GM08714 (cell line): ENCODE measurements around the gene DSCAM.
"Not testable (repeated sequence)": the region's sequence is repeated elsewhere in the genome, so short reads cannot be mapped to it uniquely, and the experiment has no call there.

Experiments used
- H3K4me3 ChIP-seq: fragments of 200-500 bp; sonication (Bioruptor generic); 2 replicates; pipeline ENCODE4 v1.5.1; 2014; ENCODE audit warnings: mild to moderate bottlenecking, low read length, inconsistent platforms
- ZNF274 ChIP-seq: IDR thresholded peaks from 2 replicates; pipeline ENCODE4 v1.6.1; 2012; ENCODE audit warnings: mild to moderate bottlenecking, low read depth, low read length

The DSCAM gene

GRCh38 chr21:40187244-40187643 lies 659.7 kb downstream of the DSCAM start:
- no peak overlapping the region for H3K4me3 ChIP-seq
- TF ChIP-seq ZNF274, result no peak

- no peak for TF ChIP-seq ZNF274
- H3K4me3 ChIP-seq, result no peak overlapping the region
These were observed 660.9 kb downstream of the DSCAM start for GRCh38 chr21:40186045-40186444.

GRCh38 chr21:40185208-40185607 lies 661.8 kb downstream of the DSCAM start:
- no peak overlapping the region for H3K4me3 ChIP-seq
- TF ChIP-seq ZNF274, result no peak

GRCh38 chr21:40182491-40182890 lies 664.5 kb downstream of the DSCAM start:
- not testable (repeated sequence) for H3K4me3 ChIP-seq

GRCh38 chr21:40179166-40179565 lies 667.8 kb downstream of the DSCAM start:
- no peak overlapping the region for H3K4me3 ChIP-seq
- no peak for TF ChIP-seq ZNF274

GRCh38 chr21:40178726-40179125 lies 668.2 kb downstream of the DSCAM start:
- TF ChIP-seq ZNF274, result no peak
- H3K4me3 ChIP-seq, result no peak overlapping the region

GRCh38 chr21:40177979-40178378 lies 669.0 kb downstream of the DSCAM start:
- no peak overlapping the region for H3K4me3 ChIP-seq
- no peak for TF ChIP-seq ZNF274

GRCh38 chr21:40176724-40177123 lies 670.2 kb downstream of the DSCAM start:
- H3K4me3 ChIP-seq, result no peak overlapping the region
- no peak for TF ChIP-seq ZNF274

- H3K4me3 ChIP-seq, result no peak overlapping the region
- no peak for TF ChIP-seq ZNF274
These were observed 673.1 kb downstream of the DSCAM start for GRCh38 chr21:40173816-40174215.

- TF ChIP-seq ZNF274, result no peak
- no peak overlapping the region for H3K4me3 ChIP-seq
These were observed 677.0 kb downstream of the DSCAM start for GRCh38 chr21:40169971-40170370.

GRCh38 chr21:40166291-40166843 lies 680.6 kb downstream of the DSCAM start:
- no peak overlapping the region for H3K4me3 ChIP-seq
- TF ChIP-seq ZNF274, result no peak

GRCh38 chr21:40165773-40166070 lies 681.2 kb downstream of the DSCAM start:
- TF ChIP-seq ZNF274, result no peak
- no peak overlapping the region for H3K4me3 ChIP-seq

- H3K4me3 ChIP-seq, result no peak overlapping the region
- no peak for TF ChIP-seq ZNF274
These were observed 681.8 kb downstream of the DSCAM start for GRCh38 chr21:40164905-40165772.

- no peak overlapping the region for H3K4me3 ChIP-seq
- no peak for TF ChIP-seq ZNF274
These were observed 684.9 kb downstream of the DSCAM start for GRCh38 chr21:40162075-40162474.

GRCh38 chr21:40160911-40161310 lies 686.0 kb downstream of the DSCAM start:
- no peak overlapping the region for H3K4me3 ChIP-seq
- no peak for TF ChIP-seq ZNF274

- no peak overlapping the region for H3K4me3 ChIP-seq
- no peak for TF ChIP-seq ZNF274
These were observed 688.6 kb downstream of the DSCAM start for GRCh38 chr21:40158366-40158765.
